GM23248 (cell line): ENCODE measurements around the gene TAS2R20. TPM values are rescaled to one million over a fixed set of nuclear protein-coding genes. Genes with fewer than 3 reads are reported as not detected.

ENCODE experiments used
- DNase-seq: peaks from one replicate; pipeline ENCODE4 v3.0.0-alpha.2; 2015
- H2AFZ ChIP-seq: fragments of 200-600 bp; sonication (generic); 2 replicates; pipeline ENCODE4 v1.6.1; 2016; ENCODE audit warnings: antibody characterized with exemption
- H3F3A ChIP-seq: fragments of 200-600 bp; sonication (generic); 2 replicates; pipeline ENCODE4 v1.6.1; 2016; ENCODE audit warnings: mild to moderate bottlenecking, antibody characterized with exemption, mixed run types; ENCODE audit not compliant: insufficient read depth
- H3K27ac ChIP-seq: fragments of 200-600 bp; sonication (generic); 2 replicates; pipeline ENCODE4 v1.5.1; 2016; ENCODE audit warnings: mild to moderate bottlenecking
- H3K27me3 ChIP-seq: fragments of 200-600 bp; sonication (generic); replicated peaks from 2 replicates; pipeline ENCODE4 v1.6.1; 2016; ENCODE audit warnings: mild to moderate bottlenecking; ENCODE audit not compliant: insufficient read depth
- H3K36me3 ChIP-seq: fragments of 200-600 bp; sonication (generic); 2 replicates; pipeline ENCODE4 v1.6.1; 2016; ENCODE audit warnings: low read depth, mild to moderate bottlenecking
- H3K4me1 ChIP-seq: fragments of 200-600 bp; sonication (generic); 2 replicates; pipeline ENCODE4 v1.6.1; 2016; ENCODE audit warnings: mild to moderate bottlenecking; ENCODE audit not compliant: insufficient read depth
- H3K4me2 ChIP-seq: fragments of 200-600 bp; sonication (generic); one replicate; pipeline ENCODE4 v1.6.1; 2016; ENCODE audit warnings: mild to moderate bottlenecking; ENCODE audit not compliant: unreplicated experiment
- H3K4me3 ChIP-seq: fragments of 200-600 bp; sonication (generic); 2 replicates; pipeline ENCODE4 v1.5.1; 2016; ENCODE audit warnings: mild to moderate bottlenecking
- H3K79me2 ChIP-seq: fragments of 200-600 bp; sonication (generic); 2 replicates; pipeline ENCODE4 v1.6.1; 2016; ENCODE audit warnings: mild to moderate bottlenecking; ENCODE audit not compliant: insufficient read depth
- H3K9ac ChIP-seq: fragments of 200-600 bp; sonication (generic); 2 replicates; pipeline ENCODE4 v1.6.1; 2016; ENCODE audit warnings: mild to moderate bottlenecking
- H3K9me2 ChIP-seq: fragments of 200-600 bp; sonication (generic); 2 replicates; pipeline ENCODE4 v1.6.1; 2016; ENCODE audit warnings: mixed run types, mild to moderate bottlenecking, moderate library complexity; ENCODE audit not compliant: insufficient read depth
- H3K9me3 ChIP-seq: fragments of 200-600 bp; sonication (generic); one replicate; pipeline ENCODE4 v1.6.1; 2017; ENCODE audit warnings: low read depth
- H4K20me1 ChIP-seq: fragments of 200-600 bp; sonication (generic); 2 replicates; pipeline ENCODE4 v1.6.0; 2016; ENCODE audit not compliant: insufficient read depth
- EZH2 ChIP-seq: fragments of 200-600 bp; sonication (generic); IDR thresholded peaks from 2 replicates; pipeline ENCODE4 v1.6.1; 2018; ENCODE audit warnings: antibody characterized with exemption, mild to moderate bottlenecking; ENCODE audit not compliant: insufficient read depth, poor library complexity, severe bottlenecking
- EZH2phosphoT487 ChIP-seq: fragments of 200-600 bp; sonication (generic); IDR thresholded peaks from 2 replicates; pipeline ENCODE4 v1.6.1; 2018; ENCODE audit warnings: antibody characterized with exemption, moderate library complexity, mild to moderate bottlenecking, low read depth; ENCODE audit not compliant: insufficient read depth
- WGBS, 2 experiments: methylation state at CpG; one replicate each; pipeline ENCODE4 v1.1.6; 2015 to 2017; ENCODE audit warnings: low lambda C conversion rate in 2 of 2, low coverage in 1 of 2; ENCODE audit errors: missing lambda C conversion rate in 2 of 2; 5-methylcytosine and 5-hydroxymethylcytosine counted together
- in situ Hi-C: fragments of 300-500 bp; cut with MboI; formaldehyde crosslinking; loops from 2 replicates; pipeline ENCODE4 v1.15.0; 2020
- polyA plus RNA-seq: library from polyadenylated mRNA; unstranded; fragments of >200 nt; fragmentation: Nextera tagmentation; extraction: Ambion mirVana; gene quantifications from 2 replicates; pipeline ENCODE4 v1.2.1, GENCODE V29; 2016
- total RNA-seq: library from RNA; depleted of rRNA; stranded (reverse); fragments of >200 nt; shearing (Covaris generic); gene quantifications from 2 replicates; pipeline ENCODE4 v1.2.3, GENCODE V29; 2014

Gene TAS2R20
- total and polyA plus RNA-seq, 2 experiments from 2014 or later = 2.5 TPM; not detected in 1

DNA sequence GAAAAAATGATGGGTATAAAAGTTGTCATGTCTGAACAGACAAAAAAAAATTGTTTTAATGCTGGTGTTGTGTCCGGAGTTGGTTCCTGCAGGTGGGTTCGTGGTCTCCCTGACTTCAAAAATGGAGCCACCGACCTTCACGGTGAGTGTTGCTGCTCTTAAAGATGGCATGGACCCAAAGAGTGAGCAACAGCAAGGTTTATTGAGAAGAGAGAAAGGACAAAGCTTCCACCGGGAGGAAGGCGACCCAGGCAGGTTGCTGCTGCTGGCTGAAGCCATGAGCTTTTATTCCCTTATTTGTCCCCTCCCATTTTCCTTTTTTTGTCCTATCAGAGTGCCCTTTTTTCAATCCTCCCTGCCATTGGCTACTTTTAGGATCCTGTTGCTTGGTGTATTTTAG, 33.2 kb upstream of the TAS2R20 start, which contains the start of gene TAS2R31:
Gene TAS2R31, minus strand, starts transcription at position 101 of the 400 bp plus-strand sequence. Its CDS starts 72 bp downstream, at position 29.
- Histone ChIP-seq H3K79me2 (no peaks in the 10 kb centered on the region), H3K27ac (no peak within 1 kb of the TSS), H3K9ac (no peak within 1 kb of the TSS), H3K27me3 (no peaks in the 10 kb centered on the region), H3K4me1 (no peaks in the 10 kb centered on the region), H3K36me3 (no peaks in the 10 kb centered on the region; the same call in 1 of the 2 replicates), H4K20me1 (no peaks in the 10 kb centered on the region), H3K4me3 (no peak within 1 kb of the TSS), H3K9me2 (no peaks in the 10 kb centered on the region), H3F3A (no peaks in the 10 kb centered on the region), H3K9me3 (no peaks in the 10 kb centered on the region), H2AFZ (no peak within 1 kb of the TSS), H3K4me2 (no peak within 1 kb of the TSS)
- in situ Hi-C loops = no loop called here
- no peak for TF ChIP-seq EZH2
- no peak for TF ChIP-seq EZH2phosphoT487
- DNase-seq = no peak
- 97% methylated on average over 6 of the region's 6 CpGs for WGBS, 2 experiments

DNA sequence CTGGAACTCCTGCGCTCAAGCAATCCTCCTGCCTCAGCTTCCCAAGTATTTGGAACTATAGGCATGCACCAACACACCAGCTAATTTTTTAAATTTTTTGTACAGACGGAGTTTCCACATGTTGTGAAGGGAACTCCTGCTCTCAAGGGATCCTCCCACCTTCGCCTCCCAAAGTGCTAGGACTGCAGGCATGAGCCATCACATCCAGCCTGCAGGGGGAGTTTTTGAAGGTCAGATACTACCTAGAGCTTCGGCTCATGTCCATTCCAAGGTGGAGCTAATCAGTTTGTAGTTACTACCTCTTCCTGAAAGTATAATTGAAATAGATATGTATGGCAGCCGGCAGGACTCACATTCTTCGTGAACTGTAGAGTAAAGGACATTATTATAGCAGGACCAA, 28.0 kb upstream of the TAS2R20 start:
- H3K9ac ChIP-seq = no peak overlapping the region
- H3K27me3 ChIP-seq = no peaks in the 10 kb centered on the region
- no peaks in the 10 kb centered on the region for H3K79me2 ChIP-seq
- H3K36me3 ChIP-seq = no peaks in the 10 kb centered on the region; the same call in 1 of the 2 replicates
- no peaks in the 10 kb centered on the region; the same call in 1 of the 2 replicates for H3K9me2 ChIP-seq
- H3K4me2 ChIP-seq = no peak overlapping the region
- 92% methylated on average over 6 of the region's 6 CpGs for WGBS, 2 experiments
- DNase-seq = no peak
- H3K9me3 ChIP-seq = no peaks in the 10 kb centered on the region
- H3K4me1 ChIP-seq = no peaks in the 10 kb centered on the region
- in situ Hi-C loops = no loop called here
- no peaks in the 10 kb centered on the region for H3F3A ChIP-seq
- no peak overlapping the region for H2AFZ ChIP-seq
- TF ChIP-seq EZH2 (no peak), EZH2phosphoT487 (no peak)
- no peaks in the 10 kb centered on the region for H4K20me1 ChIP-seq
- no peak overlapping the region for H3K27ac ChIP-seq
- H3K4me3 ChIP-seq = no peak overlapping the region

DNA sequence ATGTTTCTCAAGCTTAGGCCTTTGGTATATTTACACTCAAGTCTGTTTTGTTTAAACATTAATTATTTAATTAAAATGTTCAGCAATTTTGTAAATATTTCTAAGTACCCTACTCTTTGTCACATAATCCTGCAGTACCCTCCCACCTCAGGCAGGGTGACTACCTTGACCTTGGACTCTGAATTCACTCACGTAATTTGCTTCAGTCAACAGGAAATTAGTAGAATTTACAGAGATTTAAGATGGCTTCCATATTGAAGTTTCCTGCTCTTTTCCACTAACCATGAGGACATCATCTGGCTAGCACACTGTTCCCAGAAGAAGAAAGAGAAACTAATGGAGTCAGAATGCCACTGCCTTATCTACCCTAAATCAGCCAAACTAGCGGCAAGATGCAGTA, 25.3 kb upstream of the TAS2R20 start:
- in situ Hi-C loops = no loop called here

DNA sequence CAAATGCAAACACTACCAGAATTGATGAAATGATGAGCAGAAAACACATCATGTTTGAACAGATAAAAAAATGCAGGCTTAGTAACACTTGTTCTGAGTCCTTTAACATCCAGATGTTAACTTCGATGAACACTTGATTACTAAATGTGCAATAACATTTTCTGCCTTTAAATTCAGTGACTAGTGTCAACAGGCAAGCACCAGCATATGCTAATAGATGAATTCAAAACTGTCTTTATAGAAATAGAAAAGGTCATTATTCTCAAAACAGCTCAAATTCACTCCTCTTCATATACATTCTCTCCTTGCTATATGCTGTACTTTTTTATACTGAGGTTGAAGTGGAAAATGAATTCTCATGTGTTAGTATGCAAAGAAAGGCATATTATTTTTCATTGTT, 24.4 kb upstream of the TAS2R20 start, which contains the start of gene TAS2R19:
Gene TAS2R19, minus strand, starts transcription at position 101 of the 400 bp plus-strand sequence. Its CDS starts 49 bp downstream, at position 52.
- H2AFZ ChIP-seq = no peak within 1 kb of the TSS
- H3K4me3 ChIP-seq = no peak within 1 kb of the TSS
- H3K9me2 ChIP-seq = no peaks in the 10 kb centered on the region; the same call in 1 of the 2 replicates
- WGBS, 2 experiments = 8 to 13% methylated on average over 1 of the region's 1 CpG
- no peak for DNase-seq
- no peaks in the 10 kb centered on the region; the same call in 1 of the 2 replicates for H3K36me3 ChIP-seq
- no peaks in the 10 kb centered on the region for H3K4me1 ChIP-seq
- H3K79me2 ChIP-seq = no peaks in the 10 kb centered on the region
- no peak for TF ChIP-seq EZH2phosphoT487
- no peak for TF ChIP-seq EZH2
- no peaks in the 10 kb centered on the region for H3K9me3 ChIP-seq
- no peaks in the 10 kb centered on the region for H3K27me3 ChIP-seq
- H3K27ac ChIP-seq = no peak within 1 kb of the TSS
- in situ Hi-C loops = no loop called here
- H3K4me2 ChIP-seq = no peak within 1 kb of the TSS
- H4K20me1 ChIP-seq = no peaks in the 10 kb centered on the region
- no peaks in the 10 kb centered on the region for H3F3A ChIP-seq
- H3K9ac ChIP-seq = no peak within 1 kb of the TSS

More for the DNA sequence above, 25.3 kb upstream of the TAS2R20 start:
- H3K79me2 ChIP-seq = no peaks in the 10 kb centered on the region
- H3K4me2 ChIP-seq = no peak overlapping the region
- no peaks in the 10 kb centered on the region; the same call in 1 of the 2 replicates for H3K36me3 ChIP-seq
- H3K27me3 ChIP-seq = no peaks in the 10 kb centered on the region
- DNase-seq = no peak
- H3K9me3 ChIP-seq = no peaks in the 10 kb centered on the region
- H3K27ac ChIP-seq = no peak overlapping the region
- no peaks in the 10 kb centered on the region for H4K20me1 ChIP-seq
- 90% methylated on average over 2 of the region's 2 CpGs for WGBS, 2 experiments
- H2AFZ ChIP-seq = no peak overlapping the region
- H3K4me1 ChIP-seq = no peaks in the 10 kb centered on the region
- no peaks in the 10 kb centered on the region; the same call in 1 of the 2 replicates for H3K9me2 ChIP-seq
- H3K4me3 ChIP-seq = no peak overlapping the region
- TF ChIP-seq EZH2 (no peak), EZH2phosphoT487 (no peak)
- no peak overlapping the region for H3K9ac ChIP-seq
- no peaks in the 10 kb centered on the region for H3F3A ChIP-seq

DNA sequence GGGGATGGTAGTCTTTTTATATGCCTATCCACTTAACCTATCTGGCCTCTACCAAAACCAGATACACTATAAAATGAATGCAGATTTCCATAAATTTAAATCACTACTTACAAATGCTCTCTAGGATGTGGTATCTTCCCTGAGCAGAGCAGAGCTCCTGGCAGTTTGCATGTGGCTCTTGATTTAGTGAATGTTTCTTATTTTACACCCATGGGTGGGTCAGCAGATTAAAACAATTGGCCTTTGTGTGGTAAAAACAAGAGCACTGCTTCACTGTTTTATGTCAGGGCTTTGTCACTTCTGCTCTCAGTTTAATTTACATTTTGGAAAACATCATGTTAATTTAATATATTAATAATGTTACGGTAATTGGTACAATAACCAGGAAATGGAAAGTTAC, 18.8 kb upstream of the TAS2R20 start:
- Histone ChIP-seq H3F3A (no peaks in the 10 kb centered on the region), H3K27ac (no peak overlapping the region), H3K9ac (no peak overlapping the region), H2AFZ (no peak overlapping the region), H4K20me1 (no peaks in the 10 kb centered on the region), H3K9me2 (no peaks in the 10 kb centered on the region), H3K4me1 (no peaks in the 10 kb centered on the region), H3K79me2 (no peaks in the 10 kb centered on the region), H3K9me3 (no peaks in the 10 kb centered on the region), H3K4me2 (no peak overlapping the region), H3K27me3 (no peaks in the 10 kb centered on the region), H3K36me3 (no peaks in the 10 kb centered on the region), H3K4me3 (no peak overlapping the region)
- no peak for DNase-seq
- in situ Hi-C loops = loop anchor here (5.0 kb wide), 1 partner anchor 55 kb away; no protein-coding TSS in a partner anchor
- TF ChIP-seq EZH2phosphoT487 (no peak), EZH2 (no peak)
- WGBS, 2 experiments = 95 to 100% methylated on average over 1 of the region's 1 CpG
